HepG2 (cell line): ENCODE results near the gene ALKBH5. TPM values are rescaled to one million over a fixed set of nuclear protein-coding genes. Genes with fewer than 3 reads are reported as not detected.

Source experiments
- ATAC-seq: fragments of 200-7000 bp; cut with Tn5 transposase; 3 replicates; pipeline ENCODE4 v1.9.1; 2020; ENCODE audit warnings: mild to moderate bottlenecking, moderate library complexity
- BruUV-seq: library from RNA; stranded (reverse); fragments of 400-500 nt; replicated peaks from 2 replicates; lab custom pipeline; 2021; lab: Mats Ljungman, UMichigan
- CTCF ChIA-PET: fragments of 300-600 bp; formaldehyde crosslinking; extraction: SDS; loops from one replicate; lab custom pipeline; 2021; ENCODE audit warnings: low total read pairs, inconsistent platforms, low intra/inter-chr PET ratio; lab: Yijun Ruan, JAX
- POLR2A ChIA-PET: fragments of 350-600 bp; sonication (Branson Sonifier 250); formaldehyde crosslinking; loops from one replicate; lab custom pipeline; 2020; ENCODE audit warnings: antibody characterized with exemption, inconsistent platforms; lab: Yijun Ruan, JAX
- DNase-seq: peaks from one replicate; pipeline ENCODE4 v3.0.0-alpha.2; 2015; ENCODE audit warnings: low spot score
- FAIRE-seq: peaks from 3 replicates; lab custom pipeline; 2011; peaks lifted over from hg19 to GRCh38; lab: Jason Lieb, UNC
- H2AFZ ChIP-seq: one replicate; pipeline ENCODE4 v1.6.1; 2011; ENCODE audit warnings: low read length, inconsistent platforms
- H3K27ac ChIP-seq: fragments of 300-600 bp; 3 replicates; pipeline ENCODE4 v1.8.0; 2011; ENCODE audit warnings: mixed run types, mild to moderate bottlenecking, mixed read lengths, low read length, inconsistent platforms; ENCODE audit not compliant: insufficient read depth; ENCODE audit errors: extremely low read length
- H3K27me3 ChIP-seq, 2 experiments: fragments of 200-600 bp in 1 of 2; 2 replicates in 1 of 2; 3 replicates in 1 of 2; pipeline versions ENCODE4 v1.6.0 to v1.8.0; 2011; ENCODE audit warnings: low read length in 2 of 2, mild to moderate bottlenecking in 2 of 2, moderate library complexity in 2 of 2, inconsistent platforms in 1 of 2; ENCODE audit not compliant: insufficient read depth in 2 of 2, control insufficient read depth in 1 of 2
- H3K36me3 ChIP-seq, 2 experiments: fragments of 200-600 bp in 1 of 2; replicated peaks in 1 of 2; 2 replicates in 1 of 2; 3 replicates in 1 of 2; pipeline versions ENCODE4 v1.5.1 to v1.8.0; 2011; ENCODE audit warnings: low read length in 2 of 2, inconsistent platforms in 1 of 2; ENCODE audit not compliant: insufficient read depth in 2 of 2, control insufficient read depth in 1 of 2
- H3K4me1 ChIP-seq: 2 replicates; pipeline ENCODE4 v1.5.1; 2012; ENCODE audit warnings: low read length, inconsistent platforms; ENCODE audit not compliant: insufficient read depth
- H3K4me2 ChIP-seq: 2 replicates; pipeline ENCODE4 v1.6.0; 2011; ENCODE audit warnings: low read depth, low read length, inconsistent platforms
- H3K4me3 ChIP-seq, 3 experiments: fragments of 200-600 bp in 1 of 3; sonication (generic), shearing (Covaris generic) in 1 of 3; replicated peaks in 1 of 3; 2 replicates each; pipeline ENCODE4 v1.5.1; 2011 to 2016; ENCODE audit warnings: low read length in 3 of 3, inconsistent platforms in 2 of 3, low read depth in 2 of 3, mild to moderate bottlenecking in 2 of 3, control low read depth in 1 of 3, mixed read lengths in 1 of 3; ENCODE audit not compliant: insufficient read depth in 1 of 3
- H3K79me2 ChIP-seq: one replicate; pipeline ENCODE4 v1.6.1; 2011; ENCODE audit warnings: low read length, inconsistent platforms; ENCODE audit not compliant: insufficient read depth
- H3K9ac ChIP-seq: 2 replicates; pipeline ENCODE4 v1.6.0; 2011; ENCODE audit warnings: mild to moderate bottlenecking, low read depth, low read length, inconsistent platforms; ENCODE audit not compliant: insufficient read depth
- H3K9me3 ChIP-seq: 2 replicates; pipeline ENCODE4 v1.5.1; 2012; ENCODE audit warnings: mild to moderate bottlenecking, low read length
- H4K20me1 ChIP-seq: 2 replicates; pipeline ENCODE4 v1.6.0; 2011; ENCODE audit warnings: inconsistent platforms, mild to moderate bottlenecking, low read length, moderate library complexity; ENCODE audit not compliant: insufficient read depth
- AGO2 ChIP-seq: fragments of 200-400 bp; formaldehyde crosslinking; optimal IDR thresholded peaks from 2 replicates; pipeline ENCODE3; 2017; ENCODE audit warnings: mild to moderate bottlenecking, low read depth, low read length, moderate library complexity
- MLLT10 ChIP-seq: sonication (generic); formaldehyde crosslinking; IDR thresholded peaks from 2 replicates; pipeline ENCODE4 v1.4.0; 2020; ENCODE audit warnings: missing genetic modification reagents
- POLR2AphosphoS2 ChIP-seq: IDR thresholded peaks from 2 replicates; pipeline ENCODE4 v1.6.1; 2011; ENCODE audit warnings: low read depth, low read length, improper control_type of control experiment
- RBFOX2 ChIP-seq: fragments of 200-400 bp; formaldehyde crosslinking; IDR thresholded peaks from 2 replicates; pipeline ENCODE4 v1.6.1; 2017; ENCODE audit warnings: low read depth, mild to moderate bottlenecking, low read length
- REL ChIP-seq: sonication (generic); formaldehyde crosslinking; conservative IDR thresholded peaks from 2 replicates; pipeline ENCODE4 v1.8.0; 2022; ENCODE audit warnings: mild to moderate bottlenecking, missing genetic modification reagents, moderate library complexity
- TCF7L2 ChIP-seq: IDR thresholded peaks from 2 replicates; pipeline ENCODE4 v1.6.1; 2011; ENCODE audit warnings: mild to moderate bottlenecking, low read depth, low read length, moderate library complexity
- ZFAT ChIP-seq: sonication (generic); formaldehyde crosslinking; conservative IDR thresholded peaks from 2 replicates; pipeline ENCODE4 v1.8.1; 2023; ENCODE audit warnings: missing genetic modification reagents, inconsistent platforms
- ZFP36L2 ChIP-seq: sonication (generic); formaldehyde crosslinking; IDR thresholded peaks from 2 replicates; pipeline ENCODE4 v1.4.0; 2020; ENCODE audit warnings: missing genetic modification reagents
- ZNF432 ChIP-seq: sonication (generic); formaldehyde crosslinking; IDR thresholded peaks from 2 replicates; pipeline ENCODE4 v1.5.0; 2020; ENCODE audit warnings: missing genetic modification reagents, mild to moderate bottlenecking, borderline replicate concordance
- ZNF768 ChIP-seq: sonication (generic); formaldehyde crosslinking; IDR thresholded peaks from 2 replicates; pipeline ENCODE4 v1.4.0; 2020; ENCODE audit warnings: missing genetic modification reagents
- WGBS: methylation state at CpG from one replicate; pipeline ENCODE4 v1.1.6; 2017; ENCODE audit warnings: low lambda C conversion rate; 5-methylcytosine and 5-hydroxymethylcytosine counted together
- in situ Hi-C: cut with HindIII; loops from 2 replicates; pipeline ENCODE4 v1.10.0; 2017; ENCODE audit warnings: low pct_unique_long_range_greater_than_20kb; ENCODE audit not compliant: extremely low pct_ligation_motif_present
- intact Hi-C: fragments of 100-400 bp; cut with micrococcal nuclease; formaldehyde crosslinking; loops from one replicate; pipeline ENCODE4 v1.10.0; 2022; ENCODE audit not compliant: unreplicated experiment
- polyA plus RNA-seq, 8 experiments: library from polyadenylated mRNA; depleted of rRNA in 3 of 8; stranded (reverse) in 7 of 8; unstranded in 1 of 8; fragments of >200 nt; fragmentation: Illumina TruSeq in 4 of 8; extraction: Trizol in 4 of 8; gene quantifications; 2 replicates each; pipeline versions ENCODE4 v1.2.1 to v1.2.3, GENCODE V29; 2011 to 2016; ENCODE audit warnings: low read depth in 4 of 8, missing spikeins in 1 of 8, mixed read lengths in 1 of 8; ENCODE audit not compliant: insufficient read depth in 1 of 8
- total RNA-seq, 5 experiments: library from RNA; depleted of rRNA; stranded (reverse); fragments of >200 nt; fragmentation: Illumina TruSeq; extraction: Trizol; gene quantifications; 2 replicates each; pipeline ENCODE4 v1.2.3, GENCODE V29; 2016; ENCODE audit warnings: low read depth in 1 of 5
- TF ChIP-seq, protein P1 (sequence below), 2 experiments: sonication (generic) in 1 of 2; formaldehyde crosslinking in 1 of 2; IDR thresholded peaks; 2 replicates each; pipeline versions ENCODE4 v1.4.0 to v1.6.1; 2018 to 2020; ENCODE audit warnings: missing genetic modification reagents in 2 of 2, borderline replicate concordance in 1 of 2, low read depth in 1 of 2, mild to moderate bottlenecking in 1 of 2, missing biosample characterization in 1 of 2

The ALKBH5 gene
- total and polyA plus RNA-seq, 2 of the 13 experiments (the other 11 are each of a cell fraction or from before 2014, with no cell fraction given): 68.9 to 76.9 TPM

DNA sequence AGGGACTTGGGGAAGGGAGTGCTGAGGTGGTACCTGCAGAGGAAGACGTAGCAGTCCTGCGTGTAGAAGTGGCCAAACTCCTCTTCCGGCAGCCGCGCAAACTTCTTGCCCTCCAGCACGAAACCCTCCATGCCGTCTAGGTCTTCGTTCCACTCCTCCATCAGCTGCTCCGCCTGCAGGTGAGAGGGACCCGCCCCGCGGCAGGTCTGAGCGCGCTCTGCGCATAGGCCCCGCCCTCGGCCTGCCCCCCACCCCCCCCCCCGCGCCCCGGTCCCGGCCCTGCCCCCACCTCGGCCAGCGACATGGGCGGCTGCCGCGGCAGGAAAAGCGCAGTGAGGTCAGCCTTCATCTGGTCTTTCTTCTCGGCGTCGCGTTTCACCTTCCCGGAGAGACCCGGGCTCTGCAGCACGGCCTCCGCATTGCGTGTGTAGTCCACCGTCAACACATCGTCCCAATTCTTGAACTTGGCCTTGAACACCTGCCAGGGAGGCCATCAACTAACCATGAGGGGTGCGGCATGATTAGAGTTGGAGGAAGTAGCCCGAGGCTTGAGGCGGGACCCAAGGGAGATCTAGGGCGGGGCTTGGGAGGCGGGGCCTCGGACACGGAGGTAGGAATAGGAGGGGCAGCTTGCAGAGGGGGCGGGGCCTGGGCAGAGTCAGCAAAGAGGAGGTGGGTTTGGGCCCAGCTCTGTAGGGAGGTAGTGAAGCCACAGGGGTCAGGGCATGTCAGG is 63.4 kb downstream of the ALKBH5 start (continued):
- TF ChIP-seq, protein P1, sequence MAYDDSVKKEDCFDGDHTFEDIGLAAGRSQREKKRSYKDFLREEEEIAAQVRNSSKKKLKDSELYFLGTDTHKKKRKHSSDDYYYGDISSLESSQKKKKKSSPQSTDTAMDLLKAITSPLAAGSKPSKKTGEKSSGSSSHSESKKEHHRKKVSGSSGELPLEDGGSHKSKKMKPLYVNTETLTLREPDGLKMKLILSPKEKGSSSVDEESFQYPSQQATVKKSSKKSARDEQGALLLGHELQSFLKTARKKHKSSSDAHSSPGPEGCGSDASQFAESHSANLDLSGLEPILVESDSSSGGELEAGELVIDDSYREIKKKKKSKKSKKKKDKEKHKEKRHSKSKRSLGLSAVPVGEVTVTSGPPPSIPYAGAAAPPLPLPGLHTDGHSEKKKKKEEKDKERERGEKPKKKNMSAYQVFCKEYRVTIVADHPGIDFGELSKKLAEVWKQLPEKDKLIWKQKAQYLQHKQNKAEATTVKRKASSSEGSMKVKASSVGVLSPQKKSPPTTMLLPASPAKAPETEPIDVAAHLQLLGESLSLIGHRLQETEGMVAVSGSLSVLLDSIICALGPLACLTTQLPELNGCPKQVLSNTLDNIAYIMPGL (CRISPR knock-in tag; IDR thresholded peaks at IDR 0.05; ENCODE audit: borderline replicate concordance in 1 of 2, low read depth in 1 of 2): no peak
- TF ChIP-seq ZNF432 (CRISPR knock-in tag) (no peak), ZFP36L2 (CRISPR knock-in tag) (no peak), TCF7L2 (no peak), POLR2AphosphoS2 (no peak)
- TF ChIP-seq, all 625 proteins: peak for 0

DNA sequence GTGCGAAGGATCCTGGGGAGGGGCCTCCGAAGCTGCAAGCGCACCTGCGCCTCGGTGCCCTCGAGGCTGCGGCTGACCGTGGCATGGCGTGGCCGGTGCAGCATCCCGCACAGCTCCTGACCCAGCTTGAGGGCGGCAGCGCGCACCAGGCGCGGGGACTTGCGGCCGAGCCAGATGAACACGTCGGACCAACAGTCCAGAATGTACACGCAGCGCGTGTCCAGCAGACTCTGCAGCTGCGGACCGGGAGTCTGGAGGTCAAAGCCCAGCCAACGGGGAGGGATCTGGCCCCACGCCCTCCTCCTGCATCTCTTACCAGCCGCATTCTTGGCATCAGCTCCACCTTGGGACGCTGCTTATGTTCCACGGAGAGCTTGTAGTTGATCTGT is 64.0 kb downstream of the ALKBH5 start:
- no peaks in the 10 kb centered on the region for H3K9me3 ChIP-seq
- DNase-seq (no peak), FAIRE-seq (no peak), ATAC-seq (no peak)
- no peaks in the 10 kb centered on the region for H3K27me3 ChIP-seq
- no peaks in the 10 kb centered on the region for H4K20me1 ChIP-seq
- H3K36me3 ChIP-seq: peaks cover 34 to 68% of the 10 kb centered on the region in 2 experiments
- H3K4me1 ChIP-seq: no peaks in the 10 kb centered on the region
- 98% methylated on average over 26 of the region's 30 CpGs for WGBS
- intact Hi-C loops (no loop called here), in situ Hi-C loops (no loop called here)
- H3K4me3 ChIP-seq: no peak overlapping the region
- H3K27ac ChIP-seq: no peak overlapping the region
- H3K9ac ChIP-seq: no peak overlapping the region
- ChIA-PET CTCF (interaction anchor here (1.0 to 1.1 kb wide), 2 partner anchors 71 to 131 kb away, joined by 3 read pairs; partner anchors contain the start of gene EVPLL), POLR2A (interaction anchor here (1.2 kb wide), 1 partner anchor 14 kb away, joined by 3 read pairs; no protein-coding TSS in a partner anchor)
- H2AFZ ChIP-seq: no peak overlapping the region
- no peak overlapping the region for H3K4me2 ChIP-seq
- BruUV-seq: no TSS peak
- TF ChIP-seq REL (CRISPR knock-in tag) (no peak), ZNF768 (peak; percentile 41; the same call in 1 of the 2 replicates), RBFOX2 (peak; percentile 56), MLLT10 (no peak), ZFAT (CRISPR knock-in tag) (no peak), AGO2 (peak; percentile 74)
- no peaks in the 10 kb centered on the region for H3K79me2 ChIP-seq
